ENCODE measurements around the gene TRPM3. TPM values are rescaled to one million over a fixed set of nuclear protein-coding genes. Genes with fewer than 3 reads are reported as not detected.

Gene TRPM3
- total RNA-seq, 4 donors from 2014 or later: 0.57 to 4.4 (median 1.4) TPM; not detected in 1

- TF ChIP-seq CTCF (IDR thresholded peaks at IDR 0.05; ENCODE audit: low read depth): no peak
Observed at GRCh38 chr9:70590315-70590677, 531.1 kb downstream of the TRPM3 start.

- no peak for TF ChIP-seq CTCF (IDR thresholded peaks at IDR 0.05; ENCODE audit: low read depth)
Observed at GRCh38 chr9:70589571-70590314, 531.7 kb downstream of the TRPM3 start.

GRCh38 chr9:70588999-70589398, 532.4 kb downstream of the TRPM3 start:
- TF ChIP-seq CTCF (IDR thresholded peaks at IDR 0.05; ENCODE audit: low read depth): no peak

- no peak for TF ChIP-seq CTCF (IDR thresholded peaks at IDR 0.05; ENCODE audit: low read depth)
Observed at GRCh38 chr9:70588381-70588780, 533.0 kb downstream of the TRPM3 start.

GRCh38 chr9:70587201-70587600, 534.2 kb downstream of the TRPM3 start:
- no peak for TF ChIP-seq CTCF (IDR thresholded peaks at IDR 0.05; ENCODE audit: low read depth)

GRCh38 chr9:70586476-70586875, 534.9 kb downstream of the TRPM3 start:
- TF ChIP-seq CTCF (IDR thresholded peaks at IDR 0.05; ENCODE audit: low read depth): no peak

- no peak for TF ChIP-seq CTCF (IDR thresholded peaks at IDR 0.05; ENCODE audit: low read depth)
Observed at GRCh38 chr9:70581955-70582350, 539.5 kb downstream of the TRPM3 start.

All from subcutaneous adipose tissue (tissue), 4 donors.